ENCODE measurements around the gene PTRH2. TPM values are rescaled to one million over a fixed set of nuclear protein-coding genes. Genes with fewer than 3 reads are reported as not detected.

Gene PTRH2
- total RNA-seq, 1 donor from 2014 or later, result 18.6 TPM

- Mint-ChIP-seq H3K27me3 (ENCODE audit: unreplicated experiment) (peaks cover 2% of the 10 kb centered on the region), H3K9me3 (ENCODE audit: unreplicated experiment) (no peaks in the 10 kb centered on the region), H3K4me1 (ENCODE audit: low read depth, unreplicated experiment) (no peaks in the 10 kb centered on the region), H3K36me3 (ENCODE audit: unreplicated experiment) (peaks cover 23% of the 10 kb centered on the region), H3K4me3 (ENCODE audit: unreplicated experiment) (no peak overlapping the region), H3K27ac (ENCODE audit: unreplicated experiment) (no peak overlapping the region)
- no peak for TF ChIP-seq CTCF (IDR thresholded peaks at IDR 0.05; ENCODE audit: partially characterized antibody, unreplicated experiment)
- DNase-seq, result no peak
Measured at GRCh38 chr17:59650642-59651041, 56.6 kb downstream of the PTRH2 start.

GRCh38 chr17:59649886-59650285, 57.3 kb downstream of the PTRH2 start:
- TF ChIP-seq CTCF (IDR thresholded peaks at IDR 0.05; ENCODE audit: partially characterized antibody, unreplicated experiment), result no peak
- Mint-ChIP-seq H3K27me3 (ENCODE audit: unreplicated experiment) (peaks cover 2% of the 10 kb centered on the region), H3K4me1 (ENCODE audit: low read depth, unreplicated experiment) (no peaks in the 10 kb centered on the region), H3K27ac (ENCODE audit: unreplicated experiment) (no peak overlapping the region), H3K36me3 (ENCODE audit: unreplicated experiment) (peaks cover 23% of the 10 kb centered on the region), H3K9me3 (ENCODE audit: unreplicated experiment) (no peaks in the 10 kb centered on the region), H3K4me3 (ENCODE audit: unreplicated experiment) (no peak overlapping the region)
- no peak for DNase-seq

Other genes with a start within 250 kb of the PTRH2 start
- gene DHX40, start 141.8 kb downstream of the PTRH2 start, total RNA-seq (ENCODE audit: unreplicated experiment), result 33.7 TPM
- 253 TPM for gene CLTC, start 87.5 kb downstream of the PTRH2 start, total RNA-seq (ENCODE audit: unreplicated experiment)
- gene VMP1, start 224 bp upstream of the PTRH2 start, total RNA-seq (ENCODE audit: unreplicated experiment), result 64.1 TPM
- 9.7 TPM for gene TUBD1, start 185.5 kb upstream of the PTRH2 start, total RNA-seq (ENCODE audit: unreplicated experiment)
- gene RPS6KB1, start 185.7 kb upstream of the PTRH2 start, total RNA-seq (ENCODE audit: unreplicated experiment), result 45.0 TPM